Panc1 (cell line): Measurements from ENCODE around the gene HYDIN. TPM values are rescaled to one million over a fixed set of nuclear protein-coding genes. Genes with fewer than 3 reads are reported as not detected.
"Not testable (repeated sequence)": the region's sequence is repeated elsewhere in the genome, so short reads cannot be mapped to it uniquely, and the experiment has no call there.

ENCODE experiments used
- ATAC-seq: fragments of 200-7000 bp; cut with Tn5 transposase; 2 replicates; pipeline ENCODE4 v1.9.1; 2020; ENCODE audit warnings: mild to moderate bottlenecking, moderate library complexity
- BruUV-seq: library from RNA; stranded (reverse); fragments of 400-500 nt; replicated peaks from 2 replicates; lab custom pipeline; 2021; lab: Mats Ljungman, UMichigan
- CTCF ChIA-PET: fragments of 300-600 bp; sonication (Branson Sonifier 250); formaldehyde crosslinking; loops from one replicate; lab custom pipeline; 2022; ENCODE audit warnings: antibody characterized with exemption; lab: Charles Lee
- POLR2A ChIA-PET: fragments of 300-600 bp; sonication (Branson Sonifier 250); formaldehyde crosslinking; loops from one replicate; lab custom pipeline; 2022; ENCODE audit warnings: antibody characterized with exemption; lab: Charles Lee
- DNase-seq: peaks from one replicate; pipeline ENCODE4 v3.0.0-alpha.2; 2010; ENCODE audit warnings: low read depth, low spot score
- H3K27ac ChIP-seq: 2 replicates; pipeline ENCODE4 v1.5.1; 2011; ENCODE audit warnings: mild to moderate bottlenecking, low read length, inconsistent platforms
- H3K27me3 ChIP-seq: fragments of 200-500 bp; sonication (Bioruptor generic); 2 replicates; pipeline ENCODE4 v1.6.0; 2014; ENCODE audit warnings: low read length, inconsistent platforms; ENCODE audit not compliant: control insufficient read depth, insufficient read depth
- H3K36me3 ChIP-seq: fragments of 200-500 bp; sonication (Bioruptor generic); 2 replicates; pipeline ENCODE4 v1.5.1; 2014; ENCODE audit warnings: inconsistent platforms, mild to moderate bottlenecking, low read length, moderate library complexity; ENCODE audit not compliant: control insufficient read depth, insufficient read depth
- H3K4me1 ChIP-seq: 2 replicates; pipeline ENCODE4 v1.5.1; 2011; ENCODE audit warnings: inconsistent platforms, mild to moderate bottlenecking, low read length, moderate library complexity; ENCODE audit not compliant: control insufficient read depth, insufficient read depth
- H3K4me3 ChIP-seq, 2 experiments: 2 replicates each; pipeline ENCODE4 v1.5.1; 2011 to 2012; ENCODE audit warnings: low read depth in 2 of 2, low read length in 2 of 2, mild to moderate bottlenecking in 2 of 2, inconsistent platforms in 1 of 2, moderate library complexity in 1 of 2
- H3K9me3 ChIP-seq: fragments of 200-500 bp; sonication (Bioruptor generic); 2 replicates; pipeline ENCODE4 v1.5.1; 2014; ENCODE audit warnings: low read depth, mild to moderate bottlenecking, inconsistent platforms, low read length, moderate library complexity; ENCODE audit not compliant: control insufficient read depth, insufficient read depth
- in situ Hi-C: cut with HindIII; loops from 2 replicates; pipeline ENCODE4 v1.10.0; 2016; ENCODE audit warnings: low sequenced_read_pairs, low pct_unique_long_range_greater_than_20kb
- intact Hi-C: fragments of 100-400 bp; cut with micrococcal nuclease; formaldehyde crosslinking; loops from one replicate; pipeline ENCODE4 v1.10.0; 2022; ENCODE audit not compliant: unreplicated experiment
- total RNA-seq: library from RNA; stranded (reverse); gene quantifications from one replicate; pipeline ENCODE4 v1.2.1, GENCODE V29; 2021; ENCODE audit not compliant: unreplicated experiment

The HYDIN gene
- total RNA-seq, 1 experiment from 2014 or later, result 0.80 TPM

DNA sequence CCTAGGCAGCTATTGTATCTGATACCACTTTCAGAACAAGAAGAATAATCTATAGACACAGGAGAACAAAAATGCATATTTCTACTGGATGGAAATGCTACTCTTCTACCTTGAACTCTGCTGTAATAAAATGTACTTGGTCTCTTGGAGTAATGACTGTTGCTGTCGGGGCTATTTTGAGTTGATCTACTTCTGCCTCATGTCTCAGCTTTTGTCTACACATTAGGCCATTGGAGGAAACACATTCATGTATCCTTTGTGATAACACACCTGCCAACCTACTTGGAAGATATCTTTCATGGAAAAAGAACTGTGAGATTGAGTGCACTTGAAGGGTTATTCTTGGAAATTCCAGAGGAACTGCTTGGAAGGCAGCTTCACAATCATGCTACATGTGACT is 159.9 kb downstream of the HYDIN start:
- H3K27ac ChIP-seq, in situ Hi-C loops, H3K4me1 ChIP-seq, ATAC-seq, POLR2A ChIA-PET, DNase-seq, H3K4me3 ChIP-seq, H3K36me3 ChIP-seq, H3K27me3 ChIP-seq, CTCF ChIA-PET, H3K9me3 ChIP-seq, BruUV-seq, intact Hi-C loops: not testable (repeated sequence)

DNA sequence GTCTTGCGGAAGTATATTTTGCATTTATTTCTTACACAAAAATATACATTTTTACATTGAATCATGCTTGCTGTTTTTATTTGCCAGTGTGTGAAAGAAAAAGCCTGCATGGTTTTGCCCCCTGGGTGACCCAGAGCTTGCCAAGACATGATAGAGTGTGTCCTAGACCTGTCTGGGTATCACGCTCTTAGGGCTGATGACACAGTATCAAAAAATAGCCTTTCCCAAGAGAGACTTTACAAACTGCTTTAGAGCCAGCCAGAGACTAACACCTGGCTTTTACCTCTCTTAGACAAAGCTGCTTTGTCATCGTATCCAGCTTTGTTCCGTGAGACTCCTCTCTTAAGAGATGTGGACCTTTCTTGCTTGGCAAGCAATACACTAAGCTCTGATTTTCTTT is 160.7 kb downstream of the HYDIN start:
- ATAC-seq, CTCF ChIA-PET, H3K4me3 ChIP-seq, H3K27ac ChIP-seq, POLR2A ChIA-PET, H3K36me3 ChIP-seq, DNase-seq, H3K4me1 ChIP-seq, BruUV-seq, in situ Hi-C loops, intact Hi-C loops, H3K9me3 ChIP-seq, H3K27me3 ChIP-seq: not testable (repeated sequence)

GRCh38 chr16:71053897-71054609 is 176.5 kb downstream of the HYDIN start:
- BruUV-seq, in situ Hi-C loops, H3K4me3 ChIP-seq, H3K9me3 ChIP-seq, POLR2A ChIA-PET, intact Hi-C loops, H3K27ac ChIP-seq, H3K4me1 ChIP-seq, H3K36me3 ChIP-seq, DNase-seq, ATAC-seq, H3K27me3 ChIP-seq, CTCF ChIA-PET: not testable (repeated sequence)

DNA sequence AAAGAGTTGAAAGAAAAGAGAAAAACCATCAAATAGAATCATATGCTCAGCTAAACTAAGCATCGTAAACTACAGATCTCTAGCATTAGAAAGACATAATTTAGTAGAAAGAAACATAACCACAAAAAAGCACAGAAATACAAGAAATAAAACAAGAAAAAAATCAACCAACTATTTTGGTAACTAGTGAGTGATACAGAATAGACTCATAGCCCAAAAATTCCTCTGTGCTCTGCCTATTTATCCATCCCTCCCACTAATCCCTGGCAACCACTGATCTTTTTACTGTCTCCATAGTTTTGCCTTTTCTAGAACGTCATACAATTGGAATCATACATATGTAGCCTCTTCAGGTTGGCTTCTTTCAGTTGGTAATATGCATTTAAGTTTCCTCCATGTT is 180.2 kb downstream of the HYDIN start:
- in situ Hi-C loops, BruUV-seq, H3K36me3 ChIP-seq, POLR2A ChIA-PET, H3K4me1 ChIP-seq, CTCF ChIA-PET, ATAC-seq, DNase-seq, H3K27me3 ChIP-seq, intact Hi-C loops, H3K27ac ChIP-seq, H3K4me3 ChIP-seq, H3K9me3 ChIP-seq: not testable (repeated sequence)

DNA sequence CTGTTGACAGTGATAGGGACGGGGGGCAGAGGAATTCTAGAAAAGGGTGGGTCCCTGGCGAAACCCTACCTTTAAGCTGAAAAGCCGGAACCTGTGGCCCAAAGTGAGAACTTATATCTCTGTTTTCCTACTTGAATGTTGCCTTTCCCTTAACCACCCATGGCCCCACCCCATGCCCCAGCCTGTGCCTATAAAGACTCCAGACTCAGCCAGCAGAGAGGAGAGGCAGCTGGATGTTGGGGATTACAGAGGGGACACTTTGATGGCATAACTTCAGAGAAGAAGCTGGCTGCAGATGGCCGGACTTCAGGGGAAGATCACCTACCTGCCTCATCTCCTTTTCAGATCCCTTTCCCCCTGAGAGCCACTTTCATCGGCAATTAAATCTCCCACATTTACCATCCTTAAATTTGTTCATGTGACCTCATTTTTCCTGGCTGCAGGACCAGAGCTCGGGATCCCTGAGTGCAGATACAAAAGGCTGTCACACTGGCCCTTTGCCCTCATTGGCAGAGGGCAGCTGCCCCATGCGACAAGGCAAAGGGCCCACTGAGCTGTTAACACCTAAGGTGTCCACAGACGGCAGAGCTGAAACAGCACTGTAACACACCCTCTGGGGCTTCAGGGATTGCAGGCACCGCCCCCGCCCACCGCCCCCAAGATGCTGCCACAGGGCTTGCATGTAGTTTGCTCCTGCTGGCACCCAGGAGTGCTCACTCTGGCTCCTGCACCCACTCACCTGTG is 191.0 kb downstream of the HYDIN start:
- H3K27me3 ChIP-seq, POLR2A ChIA-PET, H3K9me3 ChIP-seq, H3K27ac ChIP-seq, intact Hi-C loops, DNase-seq, H3K36me3 ChIP-seq, in situ Hi-C loops, H3K4me3 ChIP-seq, CTCF ChIA-PET, H3K4me1 ChIP-seq, ATAC-seq, BruUV-seq: not testable (repeated sequence)

GRCh38 chr16:71038421-71038820 is 192.1 kb downstream of the HYDIN start:
- H3K4me3 ChIP-seq, result not testable (repeated sequence)

GRCh38 chr16:71037987-71038386 is 192.5 kb downstream of the HYDIN start:
- CTCF ChIA-PET, result not testable (repeated sequence)

More at GRCh38 chr16:71038421-71038820, 192.1 kb downstream of the HYDIN start:
- ATAC-seq, H3K27me3 ChIP-seq, H3K27ac ChIP-seq, intact Hi-C loops, DNase-seq, H3K36me3 ChIP-seq, BruUV-seq, CTCF ChIA-PET, H3K4me1 ChIP-seq, POLR2A ChIA-PET, in situ Hi-C loops, H3K9me3 ChIP-seq: not testable (repeated sequence)

More at GRCh38 chr16:71037987-71038386, 192.5 kb downstream of the HYDIN start:
- H3K36me3 ChIP-seq, H3K4me1 ChIP-seq, POLR2A ChIA-PET, in situ Hi-C loops, ATAC-seq, H3K27me3 ChIP-seq, DNase-seq, BruUV-seq, H3K4me3 ChIP-seq, intact Hi-C loops, H3K9me3 ChIP-seq, H3K27ac ChIP-seq: not testable (repeated sequence)
